AG10803 (cell line): ENCODE measurements around the gene MAPK12.

ENCODE experiments used
- DNase-seq: peaks from one replicate; pipeline ENCODE4 v3.0.0; 2010; ENCODE audit warnings: low read depth
- H3K4me3 ChIP-seq: 2 replicates; pipeline ENCODE4 v1.5.1; 2011; ENCODE audit warnings: mild to moderate bottlenecking, low read length, control low read depth
- CTCF ChIP-seq: conservative IDR thresholded peaks from 2 replicates; pipeline ENCODE4 v1.5.1; 2011; ENCODE audit warnings: mild to moderate bottlenecking, low read length, control low read depth, inconsistent platforms

MAPK12 gene

GRCh38 chr22:50250249-50250554, 11.3 kb downstream of the MAPK12 start:
- no peak for TF ChIP-seq CTCF
- no peak for DNase-seq
- H3K4me3 ChIP-seq: peak overlapping the region; percentile 80

GRCh38 chr22:50249341-50250248, 11.9 kb downstream of the MAPK12 start:
- DNase-seq: no peak
- TF ChIP-seq CTCF: no peak
- H3K4me3 ChIP-seq: peak overlapping the region; percentile 80

DNA sequence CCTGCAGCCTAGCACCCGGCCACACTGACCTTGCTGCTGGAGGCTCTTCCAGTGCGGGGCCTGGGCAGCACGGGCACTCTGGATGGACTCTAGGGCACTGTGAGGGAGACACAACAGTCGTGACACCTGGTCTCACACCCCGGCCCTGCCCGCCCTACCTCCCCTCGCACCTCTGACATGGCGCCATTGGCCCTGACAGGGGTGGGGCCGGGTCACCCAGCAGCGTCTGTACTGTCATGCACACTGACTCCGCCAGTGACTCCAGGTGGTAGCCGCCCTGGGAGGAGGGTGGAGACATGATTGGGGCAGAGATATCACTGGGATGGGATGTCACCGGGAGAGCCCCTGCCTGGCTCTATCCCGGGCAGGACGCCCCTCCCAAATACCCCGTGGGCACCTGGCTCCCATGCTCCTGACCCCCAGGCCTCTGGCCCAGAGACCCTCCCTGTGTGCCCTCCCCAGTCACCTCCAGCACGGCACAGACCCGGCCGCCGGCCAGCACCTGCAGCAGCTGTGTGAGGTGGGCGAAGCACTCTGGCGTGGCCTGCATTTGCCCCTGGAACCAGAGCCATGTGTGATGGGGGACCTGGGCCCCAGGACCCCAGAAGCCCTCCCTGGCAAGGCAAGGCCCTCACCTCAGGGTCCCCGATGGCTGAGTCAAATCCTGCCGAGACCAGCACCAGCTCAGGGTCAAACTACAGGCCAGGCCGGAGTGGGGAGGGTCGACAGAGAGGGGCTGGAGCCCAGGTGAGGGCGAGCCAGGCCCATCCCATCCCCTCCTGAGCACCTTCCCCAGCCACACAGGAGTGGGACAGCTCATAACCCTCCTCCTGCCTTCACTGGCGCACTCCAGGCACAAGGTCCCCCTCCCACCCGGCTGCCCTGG, 13.0 kb downstream of the MAPK12 start:
- no peak for DNase-seq
- no peak for TF ChIP-seq CTCF
- no peak overlapping the region for H3K4me3 ChIP-seq

- peak; percentile 50 for DNase-seq
- no peak overlapping the region for H3K4me3 ChIP-seq
- TF ChIP-seq CTCF: no peak
These were observed 13.7 kb downstream of the MAPK12 start for GRCh38 chr22:50247748-50248147.

DNA sequence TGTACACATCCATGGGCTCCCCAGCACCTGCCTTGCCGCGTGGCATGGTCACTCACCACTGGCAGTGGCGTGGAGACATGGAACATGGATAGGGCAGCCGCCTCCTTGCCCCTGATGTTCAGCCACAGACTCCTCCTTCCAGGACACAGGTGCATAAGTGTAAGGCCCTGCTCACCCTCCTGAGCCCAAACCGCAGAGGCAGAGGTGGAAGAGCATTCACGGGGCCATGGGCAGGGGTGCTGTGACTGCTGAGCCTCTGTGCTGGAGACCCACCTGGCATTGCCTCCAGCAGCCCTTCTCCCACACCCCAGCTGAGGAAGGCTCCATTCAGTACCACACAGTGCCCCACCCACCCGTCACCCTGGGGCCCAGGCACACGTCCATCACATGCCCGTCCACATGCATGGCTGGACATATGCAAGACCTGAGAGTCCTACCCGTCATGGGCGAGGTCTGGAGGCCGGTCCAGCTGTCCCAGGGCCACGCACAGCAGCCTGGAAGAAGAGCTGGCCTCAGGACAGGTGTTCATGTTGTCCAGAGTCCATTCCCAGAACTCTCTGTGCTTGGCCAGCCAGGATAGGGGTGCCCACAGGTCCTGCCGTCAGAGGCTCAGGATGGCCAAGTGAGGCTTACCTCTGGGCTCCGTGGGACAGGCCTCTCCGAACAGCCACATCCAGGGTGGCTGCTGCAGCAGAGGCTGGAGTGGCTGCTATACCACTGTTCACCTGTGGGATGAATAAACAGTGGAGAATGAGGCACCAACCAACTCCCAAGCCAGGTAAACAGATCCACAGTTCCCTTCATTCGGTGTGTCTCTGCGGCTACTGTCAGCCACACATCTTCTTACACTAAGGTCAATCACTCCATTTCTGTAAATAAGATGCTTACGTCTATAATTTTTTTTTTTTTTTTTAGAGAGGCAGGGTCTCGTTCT, 15.0 kb downstream of the MAPK12 start:
- TF ChIP-seq CTCF: peak; percentile 10; the same call in 1 of the 2 replicates
- DNase-seq: no peak
- peak overlapping the region; percentile 97 for H3K4me3 ChIP-seq

GRCh38 chr22:50245214-50246072, 16.0 kb downstream of the MAPK12 start:
- DNase-seq: no peak
- H3K4me3 ChIP-seq: peak overlapping the region; percentile 97
- TF ChIP-seq CTCF: no peak
